ENCODE data around the gene UBL4B. TPM values are rescaled to one million over a fixed set of nuclear protein-coding genes. Genes with fewer than 3 reads are reported as not detected.

UBL4B gene, protein sequence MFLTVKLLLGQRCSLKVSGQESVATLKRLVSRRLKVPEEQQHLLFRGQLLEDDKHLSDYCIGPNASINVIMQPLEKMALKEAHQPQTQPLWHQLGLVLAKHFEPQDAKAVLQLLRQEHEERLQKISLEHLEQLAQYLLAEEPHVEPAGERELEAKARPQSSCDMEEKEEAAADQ
- total RNA-seq (2014; rRNA removed; shearing (Covaris generic)), result not detected in 2 replicates

DNA sequence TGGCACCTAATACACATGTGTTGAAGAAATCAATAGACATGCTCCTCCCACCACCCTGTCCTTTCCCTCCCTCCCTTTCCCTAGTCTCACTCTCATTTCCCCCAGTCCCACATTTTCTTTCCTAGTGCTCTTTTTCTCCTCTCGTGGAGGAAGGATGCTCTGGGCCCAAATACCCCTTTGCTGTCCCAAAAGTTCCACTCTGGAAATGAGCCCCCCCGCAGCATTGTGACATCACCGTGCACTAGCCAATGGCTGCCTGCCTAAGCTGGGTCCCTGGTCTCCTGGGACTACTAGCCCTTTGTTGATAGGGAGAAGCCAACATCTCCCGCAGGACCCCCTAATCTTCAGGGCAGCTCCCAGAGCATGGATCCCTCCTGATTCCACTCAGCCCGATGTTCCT lies at the start of gene UBL4B:
Gene UBL4B, plus strand, starts transcription at position 301 of the 400 bp plus-strand sequence. Its CDS starts 92 bp downstream, at position 393.
- Histone ChIP-seq H3K27ac (no peak within 1 kb of the TSS), H3K27me3 (peaks cover 10% of the 10 kb centered on the region; the same call in 1 of the 2 replicates), H3K36me3 (no peaks in the 10 kb centered on the region), H3K4me3 (no peak within 1 kb of the TSS), H3K9me3 (replicated peaks) (no peaks in the 10 kb centered on the region), H3K4me1 (no peaks in the 10 kb centered on the region)
- no peak for DNase-seq

DNA sequence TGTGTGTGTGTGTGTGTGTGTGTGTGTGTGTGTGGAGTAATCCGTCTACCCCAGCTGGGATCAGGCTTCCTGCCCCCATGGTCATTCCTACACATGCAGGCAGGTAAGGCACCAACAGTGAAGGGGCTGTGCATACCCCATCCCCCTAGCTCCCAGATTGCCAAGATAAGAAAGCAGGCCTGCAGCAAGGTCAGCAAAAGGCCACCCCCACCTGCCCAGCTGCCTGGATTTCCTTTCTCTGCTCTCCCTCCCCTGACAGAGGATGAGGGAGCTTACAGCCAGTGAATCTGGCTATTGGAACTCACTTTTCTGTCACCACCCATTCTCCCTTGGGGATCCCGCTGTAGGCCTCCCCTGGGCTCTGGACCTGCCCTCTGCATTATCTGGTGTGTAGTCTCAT lies 49.6 kb upstream of the UBL4B start:
- Histone ChIP-seq H3K27ac (no peak overlapping the region), H3K4me1 (no peaks in the 10 kb centered on the region), H3K4me3 (no peak overlapping the region), H3K36me3 (0 out of 2 replicates have a peak, but pooled peaks cover 3% of the 10 kb centered on the region), H3K9me3 (replicated peaks) (no peaks in the 10 kb centered on the region), H3K27me3 (no peaks in the 10 kb centered on the region)
- no peak for DNase-seq

DNA sequence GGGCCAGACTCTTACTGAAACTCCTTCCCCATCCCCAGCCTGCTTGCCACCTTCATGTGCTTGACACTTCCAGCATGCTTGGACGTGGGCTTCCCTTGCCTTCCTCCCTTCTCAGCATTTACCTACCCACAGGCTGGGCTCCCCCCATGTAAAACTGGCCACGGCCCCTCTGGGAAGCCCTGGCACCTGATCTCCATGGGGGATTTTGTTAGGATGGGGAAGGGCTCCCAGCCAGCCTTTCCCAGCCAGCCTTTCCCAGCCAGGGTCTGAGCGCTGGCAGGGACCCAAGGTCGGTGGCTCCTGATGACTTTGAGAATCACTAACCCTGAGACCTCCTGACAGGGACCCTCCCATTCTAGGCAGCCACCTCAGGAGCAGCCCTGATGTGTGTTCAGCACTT lies 48.5 kb upstream of the UBL4B start:
- Histone ChIP-seq H3K4me1 (no peaks in the 10 kb centered on the region), H3K27me3 (no peaks in the 10 kb centered on the region), H3K36me3 (0 out of 2 replicates have a peak, but pooled peaks cover under 1% of the 10 kb centered on the region), H3K4me3 (no peak overlapping the region), H3K9me3 (replicated peaks) (no peaks in the 10 kb centered on the region), H3K27ac (no peak overlapping the region)
- DNase-seq, result no peak

DNA sequence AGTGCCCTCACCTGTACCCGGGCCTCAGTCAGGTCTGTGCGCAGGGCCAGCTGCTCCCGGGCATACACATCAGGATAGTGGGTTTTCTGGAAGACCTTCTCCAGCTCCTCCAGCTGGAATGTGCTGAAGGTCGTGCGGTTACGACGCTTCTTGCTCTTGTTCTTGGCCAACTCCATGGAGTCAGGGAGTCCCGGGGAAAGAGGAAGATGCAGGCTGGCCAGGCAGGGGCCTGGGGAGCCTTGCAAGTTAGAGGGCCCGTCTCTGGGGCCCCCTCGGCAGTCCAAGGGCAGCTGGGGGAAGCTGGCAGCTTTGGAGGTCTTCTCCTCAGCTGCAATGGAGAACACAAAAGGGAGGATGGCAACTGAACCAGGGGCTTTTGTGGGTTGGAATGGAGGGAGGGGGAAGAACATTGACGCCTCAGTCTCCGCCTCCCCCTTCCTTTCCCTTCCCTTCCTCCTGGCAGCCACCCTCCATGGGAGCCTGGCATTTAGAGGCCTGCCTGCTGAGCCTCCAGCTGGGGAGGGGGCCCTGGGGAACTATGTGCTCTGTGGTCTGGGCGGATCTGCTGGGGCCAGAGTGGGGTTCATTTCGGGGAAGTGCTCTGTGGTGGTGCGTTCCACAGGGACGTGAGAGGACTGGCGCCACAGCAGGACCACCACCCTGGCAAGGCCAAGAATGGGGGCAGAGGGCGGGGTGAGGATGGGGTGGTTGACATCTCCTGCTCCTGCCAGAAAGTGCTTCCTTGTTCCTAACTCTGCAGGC lies 47.5 kb upstream of the UBL4B start:
- no peaks in the 10 kb centered on the region for H3K36me3 ChIP-seq
- no peak for DNase-seq
- H3K9me3 ChIP-seq (replicated peaks), result no peaks in the 10 kb centered on the region
- H3K4me3 ChIP-seq, result no peak overlapping the region
- H3K27ac ChIP-seq, result no peak overlapping the region
- H3K27me3 ChIP-seq, result no peaks in the 10 kb centered on the region
- no peaks in the 10 kb centered on the region for H3K4me1 ChIP-seq

DNA sequence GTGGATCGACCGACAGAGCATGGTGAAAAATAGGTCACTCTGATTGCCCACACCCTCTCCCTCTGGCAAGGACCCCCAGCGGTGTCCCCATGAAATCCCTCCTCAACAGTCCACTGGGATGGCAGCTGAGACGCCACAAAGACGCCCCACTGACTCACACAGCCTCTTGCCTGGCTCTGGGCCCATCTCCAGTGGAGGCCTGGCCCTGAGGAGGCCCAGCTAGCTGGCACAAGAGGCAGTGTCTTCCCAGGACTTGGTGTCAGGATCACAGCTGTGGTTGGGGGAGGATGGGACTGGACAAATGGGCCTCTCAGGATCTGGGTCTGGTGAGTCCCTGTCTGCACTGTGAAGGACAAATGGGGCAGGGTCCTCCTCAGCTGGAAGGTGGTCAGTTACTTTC lies 46.4 kb upstream of the UBL4B start:
- Histone ChIP-seq H3K27me3 (no peaks in the 10 kb centered on the region), H3K27ac (no peak overlapping the region), H3K4me3 (no peak overlapping the region), H3K4me1 (no peaks in the 10 kb centered on the region), H3K36me3 (no peaks in the 10 kb centered on the region), H3K9me3 (replicated peaks) (no peaks in the 10 kb centered on the region)
- no peak for DNase-seq

DNA sequence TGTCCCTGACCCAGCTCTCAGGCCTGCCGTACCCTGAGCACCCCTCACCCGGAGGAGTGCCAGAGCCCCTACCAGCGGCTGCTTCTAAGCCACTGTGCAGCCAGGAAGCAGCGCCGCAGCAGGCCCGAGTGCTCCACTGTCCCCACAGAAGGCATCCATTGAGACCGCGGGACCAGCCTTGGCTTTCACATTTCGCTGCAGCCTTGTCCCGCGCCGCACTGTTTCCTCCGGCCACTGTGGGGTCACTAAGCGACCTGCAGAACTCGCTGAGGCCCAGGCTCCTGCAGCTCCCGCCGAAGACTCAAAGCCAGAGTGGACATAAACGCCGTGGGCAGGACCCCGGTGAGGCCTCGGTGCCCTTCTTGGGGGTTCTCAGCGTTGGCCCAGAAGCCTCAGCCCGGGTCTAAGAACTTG lies 44.8 kb upstream of the UBL4B start:
- 0 out of 2 replicates have a peak, but pooled peaks cover 3% of the 10 kb centered on the region for H3K27me3 ChIP-seq
- H3K4me1 ChIP-seq, result no peaks in the 10 kb centered on the region
- no peak for DNase-seq
- H3K36me3 ChIP-seq, result no peaks in the 10 kb centered on the region
- H3K9me3 ChIP-seq (replicated peaks), result no peaks in the 10 kb centered on the region
- no peak overlapping the region for H3K4me3 ChIP-seq
- no peak overlapping the region for H3K27ac ChIP-seq

DNA sequence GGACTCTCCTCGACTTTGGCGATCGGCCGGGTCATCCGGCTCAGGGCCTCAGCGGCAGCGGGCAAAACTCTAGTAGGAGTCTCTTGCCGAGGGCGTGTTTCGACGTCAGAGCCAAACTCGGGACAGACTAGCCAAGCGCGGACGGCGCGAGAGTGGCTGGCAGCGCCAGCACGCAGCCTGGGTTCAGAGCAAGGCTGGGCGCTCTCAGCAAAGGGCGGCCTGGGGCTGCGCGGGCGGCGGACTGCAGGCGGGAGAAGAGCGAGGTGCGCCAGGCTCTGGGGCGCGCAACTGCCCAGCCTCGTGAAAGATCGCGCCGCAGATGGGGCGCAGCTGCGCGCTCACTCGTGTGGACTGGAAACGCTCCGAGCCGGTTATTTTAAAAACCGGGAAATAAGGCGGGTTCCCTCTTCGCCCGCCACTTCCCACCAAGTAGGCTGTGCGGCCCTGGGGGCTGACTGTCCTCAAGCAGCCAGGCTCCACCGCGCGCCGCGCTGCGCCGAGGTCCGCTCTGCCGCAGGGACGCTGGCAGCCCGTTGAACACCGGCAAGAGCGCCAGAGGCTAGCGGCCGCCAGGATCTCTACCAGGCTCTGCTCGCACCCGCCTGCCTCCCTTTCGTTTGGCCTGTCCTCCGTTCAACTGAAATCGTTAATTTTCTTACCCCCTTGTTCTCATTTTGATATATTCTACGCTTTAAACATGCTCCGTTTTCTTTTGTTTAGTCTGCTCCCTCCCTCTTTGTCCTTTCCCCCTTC lies 44.2 kb upstream of the UBL4B start:
- H3K27me3 ChIP-seq, result 0 out of 2 replicates have a peak, but pooled peaks cover 3% of the 10 kb centered on the region
- DNase-seq, result no peak
- no peaks in the 10 kb centered on the region for H3K4me1 ChIP-seq
- no peaks in the 10 kb centered on the region for H3K9me3 ChIP-seq (replicated peaks)
- no peaks in the 10 kb centered on the region for H3K36me3 ChIP-seq
- H3K4me3 ChIP-seq, result no peak overlapping the region
- H3K27ac ChIP-seq, result no peak overlapping the region

DNA sequence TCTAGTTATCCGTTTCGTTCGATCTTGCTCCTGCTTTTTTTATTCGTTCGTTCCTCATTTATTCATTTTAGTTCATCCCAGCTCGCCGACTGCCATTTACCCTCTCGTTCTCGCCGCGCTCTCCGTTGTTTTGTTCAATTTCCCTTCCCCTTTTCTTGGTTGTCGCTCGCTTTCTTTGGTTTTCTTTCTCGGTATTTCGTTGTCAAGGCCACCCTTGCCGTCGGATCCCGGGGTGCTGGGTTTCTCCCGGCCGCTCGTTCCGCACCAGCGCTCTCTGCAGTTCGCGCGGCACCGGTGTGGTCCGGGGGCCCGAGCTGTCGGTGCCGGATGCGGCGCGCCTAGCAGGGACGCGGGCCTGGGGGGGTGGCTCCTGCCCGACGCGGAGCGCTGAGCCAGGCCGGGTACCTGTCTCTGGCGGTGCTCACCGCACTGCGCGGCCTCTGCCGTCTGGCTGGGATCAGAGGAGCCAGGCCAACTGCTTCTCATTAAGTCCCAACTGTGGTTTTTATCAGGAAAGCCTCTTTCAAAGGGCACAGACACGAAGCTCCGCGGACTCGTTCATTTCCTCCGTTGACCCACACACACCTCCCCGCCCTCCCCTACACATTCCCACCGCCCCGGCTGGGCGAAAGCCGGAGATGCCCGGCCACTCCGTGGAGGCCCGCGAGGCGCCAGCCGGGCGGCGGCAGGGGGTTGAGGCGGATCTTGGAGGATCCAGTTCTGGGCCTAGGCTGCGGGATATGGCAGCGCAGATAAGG lies 43.4 kb upstream of the UBL4B start:
- Histone ChIP-seq H3K9me3 (replicated peaks) (no peaks in the 10 kb centered on the region), H3K4me3 (no peak overlapping the region), H3K4me1 (no peaks in the 10 kb centered on the region), H3K27me3 (0 out of 2 replicates have a peak, but pooled peaks cover 3% of the 10 kb centered on the region), H3K27ac (no peak overlapping the region), H3K36me3 (no peaks in the 10 kb centered on the region)
- no peak for DNase-seq

DNA sequence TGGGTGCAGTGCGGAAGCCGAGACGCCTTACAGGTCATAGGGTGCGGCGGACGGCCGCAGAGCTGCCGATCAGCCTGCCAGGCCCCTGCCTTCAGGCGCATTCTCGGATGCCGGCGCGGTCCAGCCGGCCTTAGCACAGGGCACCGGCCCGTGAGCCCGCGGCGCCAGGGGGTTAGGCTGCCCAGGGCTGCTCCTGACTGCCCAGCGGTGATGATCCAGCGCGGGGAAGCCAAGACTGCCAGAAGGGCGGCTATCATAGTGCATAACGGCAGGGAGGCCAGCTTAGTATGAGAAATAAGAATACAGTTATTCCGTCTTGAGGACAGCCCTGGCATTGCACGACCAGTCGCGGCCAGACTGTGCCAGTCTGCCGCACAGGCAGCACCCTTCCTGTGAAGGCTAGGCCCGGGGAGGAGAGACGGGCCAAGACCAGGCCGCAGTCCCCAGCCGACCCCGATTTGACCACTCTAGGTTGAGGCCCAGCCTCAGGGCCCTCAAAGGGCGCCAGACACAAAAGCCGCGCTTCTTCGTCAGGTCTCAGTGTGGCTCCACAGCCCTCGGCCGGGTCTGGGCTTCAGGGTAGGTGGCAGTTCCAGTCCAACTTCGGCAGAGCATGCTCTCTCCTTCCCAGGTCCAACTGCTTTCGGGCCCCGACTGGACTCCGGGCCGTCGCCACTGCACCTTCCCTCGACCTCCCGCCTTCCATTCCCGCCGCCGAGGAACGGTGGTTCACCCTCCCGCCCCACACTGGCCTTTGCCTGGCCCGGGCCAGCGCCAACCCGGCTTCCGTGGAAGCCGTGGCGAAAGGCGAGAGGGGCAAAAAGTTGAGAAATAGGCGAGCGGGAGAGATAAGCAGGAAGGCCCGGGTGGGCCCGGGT lies 42.6 kb upstream of the UBL4B start:
- DNase-seq, result no peak
- 0 out of 2 replicates have a peak, but pooled peaks cover 3% of the 10 kb centered on the region for H3K27me3 ChIP-seq
- H3K4me3 ChIP-seq, result no peak overlapping the region

DNA sequence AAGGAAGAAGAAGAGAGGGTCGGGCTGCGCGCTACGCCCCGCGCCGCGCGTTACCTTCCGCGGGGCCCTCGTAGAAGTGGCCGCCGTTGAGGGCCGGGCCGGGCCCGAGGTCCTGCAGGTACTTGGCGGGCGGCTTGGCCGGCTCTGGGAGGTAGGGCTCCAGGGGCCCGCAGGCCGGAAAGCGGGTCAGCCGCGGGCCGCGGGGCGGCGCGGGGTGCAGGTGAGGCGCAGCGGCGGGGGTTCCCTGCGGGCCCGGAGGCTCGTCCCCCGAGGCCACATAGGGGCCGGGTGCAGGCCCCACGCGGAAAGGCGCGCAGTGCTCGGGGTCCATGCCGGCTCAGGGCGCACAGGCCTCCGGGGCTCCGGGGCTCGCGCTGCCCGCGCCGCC lies 42.0 kb upstream of the UBL4B start:
- no peak overlapping the region for H3K27ac ChIP-seq
- DNase-seq, result no peak
- no peaks in the 10 kb centered on the region for H3K36me3 ChIP-seq
- no peak overlapping the region for H3K4me3 ChIP-seq
- 0 out of 2 replicates have a peak, but pooled peaks cover 3% of the 10 kb centered on the region for H3K27me3 ChIP-seq
- no peaks in the 10 kb centered on the region for H3K9me3 ChIP-seq (replicated peaks)
- H3K4me1 ChIP-seq, result no peaks in the 10 kb centered on the region

More for the DNA sequence above, 42.6 kb upstream of the UBL4B start:
- Histone ChIP-seq H3K4me1 (no peaks in the 10 kb centered on the region), H3K27ac (no peak overlapping the region), H3K9me3 (replicated peaks) (no peaks in the 10 kb centered on the region), H3K36me3 (no peaks in the 10 kb centered on the region)

DNA sequence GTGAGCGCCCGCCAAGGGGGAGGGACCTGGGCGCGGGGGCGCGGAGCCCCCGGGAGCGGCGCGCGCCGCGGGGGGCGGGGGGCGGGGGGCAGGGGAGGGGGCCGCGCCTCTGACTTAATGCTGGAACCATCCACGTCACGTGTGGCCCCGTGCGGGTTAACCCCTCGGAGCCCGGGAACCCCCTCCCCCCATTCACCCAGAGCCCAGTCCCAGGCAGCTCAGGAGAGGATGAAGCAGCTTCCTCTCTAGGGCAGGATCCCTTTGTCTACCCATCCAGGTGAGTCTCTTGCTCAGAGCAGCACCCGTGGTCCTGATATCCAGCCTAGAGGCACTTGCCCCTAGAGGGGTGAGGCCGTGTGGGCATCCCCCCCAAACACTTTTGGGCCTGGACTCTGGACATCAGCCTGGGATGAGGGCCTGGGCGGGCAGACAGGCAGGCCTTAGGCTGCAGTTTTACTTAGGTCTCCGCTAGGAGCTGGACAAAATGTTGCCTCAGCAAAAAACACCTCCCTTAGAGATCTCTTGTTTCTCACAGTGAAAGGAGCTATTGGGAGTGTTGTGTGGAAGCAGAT lies 41.5 kb upstream of the UBL4B start, which contains the start of gene ALX3:
Gene ALX3, minus strand, starts transcription at position 2 of the 572 bp plus-strand sequence. CDS start 60 bp downstream, outside the sequence.
- no peak within 1 kb of the TSS for H3K27ac ChIP-seq
- H3K36me3 ChIP-seq, result no peaks in the 10 kb centered on the region
- H3K4me3 ChIP-seq, result no peak within 1 kb of the TSS
- 0 out of 2 replicates have a peak, but pooled peaks cover 3% of the 10 kb centered on the region for H3K27me3 ChIP-seq
- DNase-seq, result no peak
- H3K9me3 ChIP-seq (replicated peaks), result no peaks in the 10 kb centered on the region
- no peaks in the 10 kb centered on the region for H3K4me1 ChIP-seq

DNA sequence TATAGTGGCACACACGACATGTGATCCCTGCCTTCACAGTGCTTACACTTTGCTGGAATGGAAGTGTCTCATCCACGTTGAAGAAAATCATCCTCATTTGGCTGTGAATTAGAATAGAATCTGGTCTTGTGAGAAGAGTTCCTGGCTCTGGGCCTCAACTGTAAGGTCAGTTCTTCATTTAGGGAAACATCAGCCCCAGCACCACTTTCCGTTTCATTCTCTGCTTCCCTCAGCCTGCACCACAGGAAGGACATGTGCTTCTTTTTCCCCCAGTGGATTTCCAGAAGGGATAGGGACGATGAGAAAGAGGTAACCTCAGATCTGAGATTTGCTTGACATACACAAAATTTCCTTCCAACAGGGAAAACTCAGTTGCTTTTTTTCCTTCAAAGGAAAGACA lies 38.1 kb upstream of the UBL4B start:
- DNase-seq, result no peak
- no peak overlapping the region for H3K4me3 ChIP-seq
- H3K36me3 ChIP-seq, result no peaks in the 10 kb centered on the region
- no peaks in the 10 kb centered on the region for H3K9me3 ChIP-seq (replicated peaks)
- H3K27me3 ChIP-seq, result peaks cover 3% of the 10 kb centered on the region; the same call in 1 of the 2 replicates
- H3K27ac ChIP-seq, result no peak overlapping the region
- no peaks in the 10 kb centered on the region for H3K4me1 ChIP-seq

DNA sequence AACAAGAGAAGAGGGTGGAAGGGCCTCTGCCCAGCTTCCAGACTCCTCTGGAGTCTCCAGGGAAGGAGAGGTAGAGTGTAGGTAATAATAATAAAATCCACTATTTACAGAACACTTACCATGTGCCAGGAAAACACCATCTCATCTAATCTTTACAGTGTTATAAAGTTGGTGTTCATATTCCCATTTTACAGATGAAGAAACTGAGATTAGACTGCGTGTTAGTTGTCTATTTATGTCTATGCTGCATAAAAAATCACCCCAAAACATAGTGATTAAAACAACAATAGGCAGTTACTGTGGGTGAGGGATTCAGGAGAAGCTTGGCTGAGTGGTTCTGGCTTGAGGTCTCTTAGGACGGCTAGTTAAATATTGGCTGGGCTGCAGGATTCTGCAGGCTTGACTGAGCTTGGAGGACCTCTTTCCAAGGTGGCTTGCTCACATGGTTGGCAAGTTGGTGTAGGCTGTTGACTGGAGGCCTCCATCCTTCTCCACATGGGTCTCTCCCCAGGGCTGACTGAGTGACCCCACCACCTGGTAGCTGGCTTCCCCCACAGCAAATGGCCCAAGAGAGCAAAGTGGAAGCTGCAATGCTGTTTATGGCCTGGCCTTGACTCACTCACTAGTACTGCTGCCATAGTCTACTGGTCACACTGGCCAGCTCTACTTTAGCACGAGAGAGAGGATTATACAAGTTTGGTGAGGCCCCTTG lies 35.3 kb upstream of the UBL4B start:
- H3K36me3 ChIP-seq, result no peaks in the 10 kb centered on the region
- no peak overlapping the region for H3K27ac ChIP-seq
- DNase-seq, result no peak
- H3K4me1 ChIP-seq, result no peaks in the 10 kb centered on the region
- no peak overlapping the region for H3K4me3 ChIP-seq
- peaks cover 2% of the 10 kb centered on the region; the same call in 1 of the 2 replicates for H3K27me3 ChIP-seq
- H3K9me3 ChIP-seq (replicated peaks), result no peaks in the 10 kb centered on the region

Data from SJCRH30 (cell line).